Measurements from ENCODE around the gene PLN.

PLN gene

DNA sequence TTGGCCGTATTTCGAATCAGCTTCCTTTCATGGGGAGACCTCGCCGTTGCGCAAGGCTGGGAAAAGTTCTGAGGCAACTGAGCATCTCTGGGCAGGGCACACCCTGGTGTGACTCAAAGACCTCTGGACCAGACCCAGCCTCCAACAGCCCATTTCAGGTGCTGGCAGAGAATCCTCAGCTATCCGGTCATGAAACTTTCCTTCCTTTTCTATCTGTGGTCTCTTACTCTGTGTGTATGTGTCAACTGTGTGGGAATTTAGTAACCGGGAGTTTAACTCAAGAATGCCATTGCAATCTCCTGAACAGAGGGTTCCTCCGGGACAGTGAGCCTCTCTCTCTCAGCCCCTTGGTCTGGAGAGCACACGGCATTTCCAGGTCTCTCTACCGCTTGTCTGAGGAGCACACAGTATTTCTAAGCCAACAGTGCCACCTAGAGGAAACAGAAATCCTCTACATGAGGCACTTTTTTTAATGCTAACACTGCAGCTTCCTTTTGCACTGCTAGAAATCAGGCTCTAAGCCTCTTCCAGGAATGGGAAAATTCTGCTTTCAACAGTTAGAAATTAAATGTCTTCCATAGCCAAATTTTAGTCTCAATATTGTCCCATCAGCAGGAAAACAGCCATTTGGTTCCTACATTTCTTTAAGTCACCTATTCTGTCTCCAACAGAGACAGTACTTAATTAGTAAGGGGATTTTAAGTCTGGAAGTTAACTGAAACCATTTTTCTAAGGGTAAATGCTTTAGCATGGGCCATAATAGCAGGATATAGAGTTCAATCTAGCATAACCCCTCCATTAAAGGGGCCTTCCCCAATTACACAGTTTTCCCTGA lies 32.7 kb downstream of the PLN start:
- no peak for DNase-seq

DNA sequence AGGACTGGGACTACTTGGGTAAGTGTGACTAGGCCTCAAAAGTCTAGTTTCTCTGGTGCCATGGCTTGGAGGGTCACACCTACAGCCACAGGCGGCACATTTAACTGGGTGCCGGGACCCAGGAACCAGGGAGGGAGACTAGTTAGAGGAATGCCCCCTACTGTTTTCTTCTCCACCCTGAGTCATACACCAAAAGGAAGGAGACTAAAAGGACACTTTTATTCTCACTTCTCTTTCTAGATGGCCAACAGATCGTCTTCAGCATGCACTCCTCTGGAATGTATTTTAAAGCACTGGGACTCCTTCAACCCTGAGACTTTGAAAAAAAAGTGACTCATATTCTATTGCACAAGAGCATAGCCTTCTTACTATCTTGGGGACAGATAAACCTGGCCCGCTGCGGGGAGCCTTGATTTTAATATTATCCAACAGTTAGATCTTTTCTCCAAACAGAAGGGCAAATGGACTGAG lies 33.4 kb downstream of the PLN start:
- no peak for DNase-seq

DNA sequence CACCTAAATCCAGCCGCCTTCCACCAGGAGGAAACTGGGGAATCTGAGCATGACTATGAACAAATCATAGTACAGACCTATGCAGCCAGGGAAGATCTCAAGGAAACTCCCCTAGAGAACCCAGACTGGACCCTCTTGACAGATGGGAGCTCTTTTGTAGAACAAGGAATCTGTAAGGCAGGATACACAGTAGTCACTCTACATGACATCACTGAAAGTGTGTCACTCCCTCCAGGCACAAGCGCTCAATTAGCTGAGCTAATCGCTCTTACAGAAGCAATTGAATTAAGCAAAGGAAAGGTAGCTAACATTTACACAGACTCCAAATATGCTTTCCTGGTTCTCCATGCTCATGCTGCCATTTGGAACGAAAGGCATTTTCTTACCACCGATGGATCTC lies 36.8 kb downstream of the PLN start:
- no peak for DNase-seq

DNA sequence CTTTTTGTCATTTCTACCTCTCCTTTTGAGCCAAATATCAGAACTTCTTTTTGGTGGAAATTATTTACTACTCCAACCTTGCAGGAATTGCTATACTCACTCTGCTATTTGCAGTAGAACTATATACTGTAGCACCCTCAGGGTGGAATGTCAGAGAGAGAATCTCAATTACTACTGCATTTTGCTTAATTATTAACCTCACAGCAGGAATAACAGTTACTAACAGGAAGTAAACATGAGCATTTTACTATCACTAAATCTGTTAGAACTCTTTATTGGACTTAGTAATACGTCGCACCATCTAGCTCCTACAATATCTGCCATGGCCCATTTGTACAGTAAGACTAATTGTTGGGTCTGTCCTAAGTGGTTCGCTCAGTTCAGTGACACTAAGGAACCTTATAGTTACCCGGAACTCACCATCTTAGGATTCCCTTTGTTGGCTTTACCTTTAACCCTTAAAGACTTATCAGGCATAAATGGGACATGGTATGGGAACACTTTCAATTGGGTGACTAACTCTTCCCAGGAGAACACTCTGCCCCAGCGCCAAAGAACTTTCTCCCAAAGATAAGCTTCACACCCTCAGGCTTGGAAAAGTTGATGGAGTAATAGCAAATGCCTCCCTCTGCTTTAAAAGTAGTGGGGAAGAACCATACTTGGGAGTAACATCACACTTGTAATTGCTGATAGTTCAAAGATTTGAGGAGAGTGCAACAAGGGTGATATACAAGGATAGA lies 38.8 kb downstream of the PLN start:
- DNase-seq, result no peak

DNA sequence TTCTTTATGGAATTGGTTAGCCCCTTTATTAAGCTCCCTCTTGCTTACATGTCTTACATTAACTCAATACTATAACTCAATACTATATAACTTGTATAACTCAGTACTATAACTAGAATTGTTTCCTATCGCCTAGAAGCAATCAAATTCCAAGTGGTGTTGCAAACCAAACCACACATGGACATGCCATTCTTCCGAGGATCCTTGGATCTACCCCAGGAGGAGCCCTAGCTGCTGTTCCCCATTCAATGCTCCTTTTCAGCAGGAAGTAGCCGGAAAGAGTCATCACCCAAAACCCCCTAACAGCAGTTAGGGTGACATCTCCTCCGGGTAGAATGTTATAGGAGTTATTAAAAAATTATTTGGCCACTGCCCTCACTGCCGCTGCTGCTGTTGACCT lies 40.5 kb downstream of the PLN start:
- DNase-seq, result no peak

DNA sequence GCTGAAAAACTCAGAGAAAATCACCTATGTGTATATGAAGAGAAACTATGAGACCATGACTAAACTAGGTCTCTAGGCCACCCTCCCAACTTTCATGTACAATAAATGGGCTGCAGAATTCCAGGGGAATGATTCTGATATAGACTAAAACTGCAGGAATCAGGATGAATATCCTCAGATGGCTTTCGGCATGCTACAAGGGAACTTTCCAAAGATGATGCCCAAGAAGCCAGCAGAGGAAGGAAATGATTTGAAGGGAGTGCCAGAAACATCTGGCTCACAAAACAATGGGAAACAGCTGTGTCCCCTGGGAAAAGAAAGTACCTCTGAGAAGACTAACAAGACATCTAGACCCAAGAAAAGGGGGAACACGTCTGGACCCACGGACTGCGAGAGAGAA lies 41.1 kb downstream of the PLN start:
- DNase-seq, result no peak

GRCh38 chr6:118589649-118590365 lies 41.7 kb downstream of the PLN start:
- DNase-seq, result no peak

DNA sequence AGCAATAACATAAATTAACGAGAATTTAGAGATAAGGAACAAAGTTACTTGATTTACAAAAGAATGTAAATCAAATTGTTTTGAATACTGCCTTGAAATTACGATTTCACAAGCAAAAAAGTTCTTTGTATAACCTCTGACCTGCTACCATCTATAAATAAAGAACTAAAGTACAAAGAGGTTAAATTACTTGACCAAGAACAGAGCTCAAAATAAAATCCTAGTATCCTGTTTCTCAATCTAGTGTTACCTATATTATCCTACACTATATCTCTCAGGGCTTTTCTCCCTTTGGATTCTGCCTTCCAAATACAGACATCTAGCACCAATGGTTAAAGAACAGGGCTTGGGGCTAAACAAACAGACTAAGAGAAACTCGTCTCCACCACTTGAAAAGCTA lies 43.8 kb downstream of the PLN start:
- no peak for DNase-seq

DNA sequence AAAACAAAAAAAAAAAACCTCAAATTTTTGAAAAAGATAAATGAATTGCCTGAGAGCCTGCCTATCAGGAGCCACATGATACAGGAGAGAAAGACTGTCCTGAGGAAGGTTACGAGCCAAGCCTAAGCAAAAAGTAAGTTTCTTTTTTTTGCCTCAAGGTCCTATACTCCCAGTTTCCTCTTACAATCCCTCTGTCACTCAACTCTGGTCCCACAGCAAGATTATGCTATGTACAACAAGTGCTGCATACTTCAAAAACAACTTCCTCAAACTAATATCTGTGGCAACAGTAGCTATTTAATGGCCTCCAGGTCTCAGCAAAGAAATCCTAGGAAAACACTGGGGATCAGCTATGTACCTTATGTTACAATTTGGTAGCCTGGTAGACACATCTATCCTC lies 46.8 kb downstream of the PLN start:
- DNase-seq, result no peak

GRCh38 chr6:118596774-118597320 lies 48.8 kb downstream of the PLN start:
- no peak for DNase-seq

DNA sequence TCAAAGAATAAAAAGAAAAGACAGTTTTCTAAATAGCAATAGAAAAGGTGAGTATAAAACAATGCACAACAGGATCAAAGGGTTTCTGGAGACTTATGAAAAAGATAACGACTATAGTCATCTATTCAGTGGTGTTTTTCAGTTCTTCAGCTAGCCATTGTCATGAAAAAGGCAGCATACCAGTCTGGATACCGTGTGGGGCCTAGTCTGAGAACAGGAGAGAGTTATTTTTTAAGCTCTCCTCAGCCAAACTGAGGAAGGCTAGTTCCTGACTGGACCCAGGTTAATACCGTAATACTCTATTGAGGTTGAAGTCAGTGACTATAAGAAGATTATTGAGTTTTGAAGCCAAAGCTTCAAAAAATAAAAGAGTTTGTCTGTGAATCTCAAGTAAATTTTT lies 49.5 kb downstream of the PLN start:
- DNase-seq, result no peak

GRCh38 chr6:118598324-118598723 lies 50.2 kb downstream of the PLN start:
- DNase-seq, result no peak

- DNase-seq, result no peak
Measured at GRCh38 chr6:118602300-118602699, 54.2 kb downstream of the PLN start.

DNA sequence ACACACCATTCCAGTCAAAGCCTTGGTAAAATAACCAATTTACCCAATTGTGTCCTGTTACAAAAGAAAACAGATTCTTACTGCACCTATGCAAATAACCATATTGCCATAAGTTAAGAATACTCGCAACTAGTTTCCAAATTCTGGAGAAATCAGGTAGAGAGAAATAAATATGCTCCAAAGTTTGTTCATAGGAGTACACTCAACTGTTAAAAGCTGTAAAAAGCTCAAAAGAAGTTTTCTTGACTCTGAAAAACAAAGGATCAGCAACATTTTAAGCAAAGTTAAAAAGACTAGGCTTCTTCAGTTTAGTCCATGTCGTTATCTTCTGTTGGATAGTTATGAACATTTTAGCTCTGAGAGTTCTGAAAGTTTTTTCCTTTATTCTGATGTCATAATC lies 55.3 kb downstream of the PLN start:
- no peak for DNase-seq

- no peak for DNase-seq
Measured at GRCh38 chr6:118606268-118606667, 58.2 kb downstream of the PLN start.

- DNase-seq, result no peak
Measured at GRCh38 chr6:118606858-118607257, 58.8 kb downstream of the PLN start.

All from NCI-H446 treated with DMSO at 0.1 percent for 48 hours (cell line).